GM10248 (cell line): ENCODE data around the gene CKM.
"Not testable (repeated sequence)": the region's sequence is repeated elsewhere in the genome, so short reads cannot be mapped to it uniquely, and the experiment has no call there.

ENCODE experiments used
- CTCF ChIA-PET: fragments of 300-600 bp; sonication (Branson Sonifier 250); formaldehyde crosslinking; extraction: SDS; loops from one replicate; lab custom pipeline; 2021; ENCODE audit warnings: antibody characterized with exemption; lab: Yijun Ruan, JAX
- POLR2A ChIA-PET: fragments of 350-650 bp; sonication (Branson Sonifier 250); formaldehyde crosslinking; extraction: SDS; loops from one replicate; lab custom pipeline; 2020; ENCODE audit warnings: antibody characterized with exemption; lab: Yijun Ruan, JAX
- DNase-seq: peaks from one replicate; pipeline ENCODE4 v3.0.0; 2012; ENCODE audit errors: extremely low spot score
- CTCF ChIP-seq: IDR thresholded peaks from 2 replicates; pipeline ENCODE4 v1.5.1; 2012; ENCODE audit warnings: mild to moderate bottlenecking, low read depth; ENCODE audit errors: extremely low read depth, missing control alignments, control extremely low read depth

Gene CKM

GRCh38 chr19:45323671-45324081, 1.0 kb upstream of the CKM start:
- POLR2A ChIA-PET = no interaction called here
- CTCF ChIA-PET = interaction anchor here (1.8 kb wide), 1 partner anchor 15 kb away, joined by 6 read pairs; no protein-coding TSS in a partner anchor
- no peak for TF ChIP-seq CTCF
- DNase-seq = no peak

GRCh38 chr19:45322311-45322710, 364 bp downstream of the CKM start:
- no peak for DNase-seq
- POLR2A ChIA-PET = no interaction called here
- CTCF ChIA-PET = interaction anchor here (1.4 kb wide), 1 partner anchor 16 kb away, joined by 6 read pairs; no protein-coding TSS in a partner anchor
- no peak for TF ChIP-seq CTCF

GRCh38 chr19:45321848-45322247, 827 bp downstream of the CKM start:
- no peak for TF ChIP-seq CTCF
- ChIA-PET CTCF (interaction anchor here (1.4 kb wide), 1 partner anchor 17 kb away, joined by 6 read pairs; no protein-coding TSS in a partner anchor), POLR2A (no interaction called here)
- DNase-seq = no peak

- DNase-seq = no peak
- ChIA-PET POLR2A (no interaction called here), CTCF (interaction anchor here (1.4 kb wide), 1 partner anchor 17 kb away, joined by 6 read pairs; no protein-coding TSS in a partner anchor)
- TF ChIP-seq CTCF = no peak
Measured at GRCh38 chr19:45320997-45321775, 1.5 kb downstream of the CKM start.

GRCh38 chr19:45315304-45315703, 7.4 kb downstream of the CKM start:
- CTCF ChIA-PET = no interaction called here

GRCh38 chr19:45314708-45315245, 7.9 kb downstream of the CKM start:
- no peak for TF ChIP-seq CTCF
- no peak for DNase-seq
- ChIA-PET CTCF (no interaction called here), POLR2A (no interaction called here)

More at GRCh38 chr19:45315304-45315703, 7.4 kb downstream of the CKM start:
- POLR2A ChIA-PET = no interaction called here
- DNase-seq = no peak
- no peak for TF ChIP-seq CTCF

GRCh38 chr19:45312285-45312684, 10.4 kb downstream of the CKM start:
- DNase-seq, POLR2A ChIA-PET: not testable (repeated sequence)
- CTCF ChIA-PET = interaction anchor here (2.2 kb wide), 1 partner anchor 27 kb away, joined by 5 read pairs; no protein-coding TSS in a partner anchor
